NCI-H2171 treated with DMSO at 0.1 percent for 48 hours (cell line): ENCODE data around the gene TRIO.

Experiments
- DNase-seq: peaks from one replicate; lab custom pipeline; 2025; lab: John Stamatoyannopoulos, UW

The TRIO gene

DNA sequence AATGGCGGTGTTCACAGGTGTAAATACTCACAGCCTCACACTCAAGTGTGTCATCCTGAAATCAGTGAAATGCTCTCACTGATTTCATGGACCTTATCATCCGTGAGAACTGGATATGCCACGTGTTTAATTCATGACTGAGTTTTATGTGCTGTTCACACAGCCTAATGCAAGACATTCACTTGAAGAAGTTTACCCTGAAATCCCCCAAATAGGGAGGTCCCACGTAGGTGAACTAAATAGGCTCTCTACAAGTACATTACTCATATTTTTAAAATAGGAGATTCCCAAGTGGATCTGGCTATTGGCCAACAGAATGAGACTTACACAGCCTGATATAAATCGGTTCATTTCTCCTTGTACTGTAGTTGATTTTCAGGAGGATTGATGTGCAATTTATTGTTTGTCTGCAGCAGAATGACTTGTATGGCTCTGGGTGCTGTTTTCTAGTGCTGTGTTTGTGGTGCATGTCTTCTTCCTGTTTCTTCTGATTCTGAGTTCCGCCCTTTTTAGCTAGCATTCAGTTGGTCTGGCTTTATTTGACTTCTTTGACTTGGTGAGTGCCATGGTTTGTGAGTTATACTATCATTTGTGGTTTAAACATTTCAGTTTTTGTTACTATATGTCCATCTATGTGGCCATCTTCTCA is 25.1 kb downstream of the TRIO start:
- DNase-seq, result peak; percentile 44

DNA sequence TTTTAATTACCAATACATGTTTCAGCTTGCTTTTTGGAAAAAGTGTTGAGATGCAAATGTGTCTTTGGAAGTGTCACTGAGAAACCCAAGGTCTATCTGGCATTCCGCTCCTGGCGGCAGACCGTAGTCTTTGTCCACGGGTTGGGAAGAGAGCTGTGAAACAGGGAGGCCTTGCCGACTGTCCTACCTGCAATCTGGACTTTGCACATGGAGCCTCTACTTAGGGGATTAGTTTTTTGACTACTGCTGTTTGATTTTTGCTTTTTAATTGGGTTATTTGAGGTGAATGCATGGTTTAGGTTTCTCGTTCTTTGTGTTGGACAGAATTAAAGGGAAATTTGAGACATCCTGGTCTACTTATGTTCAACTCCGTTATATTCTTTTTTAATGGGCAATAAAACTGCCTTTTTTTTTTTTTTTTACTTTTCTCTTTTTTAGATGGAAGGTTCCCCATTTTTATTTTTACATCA is 25.7 kb downstream of the TRIO start:
- peak; percentile 39 for DNase-seq

DNA sequence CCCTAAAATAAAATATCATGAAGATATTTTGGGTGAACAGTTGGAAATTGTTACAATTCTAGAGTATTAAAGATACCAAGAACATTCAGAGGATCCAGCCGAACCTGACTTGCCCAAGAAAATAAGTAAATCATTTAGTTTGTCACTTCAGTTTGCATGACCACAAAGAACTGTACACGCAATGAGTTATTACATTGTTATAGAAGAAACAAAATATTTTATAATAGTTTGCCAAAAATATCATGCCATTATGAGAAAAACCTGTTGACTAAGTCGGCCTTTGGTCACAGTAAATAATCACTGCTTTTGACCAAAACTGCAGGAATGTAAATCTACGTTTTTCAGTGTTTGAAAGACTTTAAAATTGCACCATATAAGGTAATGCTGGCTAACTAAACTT is 27.9 kb downstream of the TRIO start:
- no peak for DNase-seq

DNA sequence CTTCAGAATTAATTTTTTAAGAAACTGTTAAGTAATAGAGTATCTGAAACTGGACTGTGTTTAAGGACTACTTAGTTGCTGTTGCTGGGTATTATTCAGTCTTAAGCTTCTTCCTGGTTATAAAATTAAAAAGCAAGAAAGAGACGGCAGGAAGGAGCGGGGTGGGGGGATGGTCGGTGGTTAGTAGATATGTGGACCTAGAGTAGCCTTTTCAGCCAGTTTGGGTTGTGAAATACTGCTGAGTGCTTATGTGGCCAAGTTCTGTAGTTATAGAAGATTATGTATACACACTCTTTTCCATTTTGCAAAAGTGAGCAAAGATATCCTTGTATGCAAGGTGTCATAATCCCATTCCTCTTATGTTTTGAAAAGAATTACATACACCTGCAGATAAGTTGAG is 28.5 kb downstream of the TRIO start:
- no peak for DNase-seq

DNA sequence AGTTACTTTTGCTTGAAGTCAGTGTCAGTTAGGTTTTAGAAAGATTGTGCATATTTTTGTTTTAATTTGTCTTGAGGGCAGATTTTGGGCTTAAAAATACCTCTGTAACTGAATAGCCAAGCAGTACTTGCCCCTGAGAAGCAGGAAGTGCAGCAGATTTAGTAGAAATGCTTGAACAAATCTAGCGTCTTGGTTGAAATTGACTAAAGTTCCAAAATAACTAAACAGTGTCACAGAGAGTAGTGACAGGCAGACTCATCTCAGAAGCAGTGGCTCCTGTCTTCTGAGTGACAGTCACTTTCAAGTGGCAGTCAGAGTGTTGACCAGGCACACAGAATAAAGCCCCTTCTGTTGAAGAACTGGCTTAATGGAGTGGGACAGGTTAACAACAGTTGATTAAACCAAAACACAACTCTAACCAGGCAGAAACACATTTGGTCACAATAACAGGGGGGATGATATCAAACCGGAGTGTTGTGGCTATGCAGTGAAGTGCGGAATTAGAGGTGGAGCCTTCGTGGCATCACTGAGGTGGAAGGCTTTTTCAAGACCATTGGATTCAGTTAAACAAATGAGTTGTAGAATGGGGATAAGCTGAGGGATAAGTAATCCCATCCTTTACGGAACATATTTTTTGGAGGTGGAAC is 29.1 kb downstream of the TRIO start:
- DNase-seq, result peak; percentile 22

DNA sequence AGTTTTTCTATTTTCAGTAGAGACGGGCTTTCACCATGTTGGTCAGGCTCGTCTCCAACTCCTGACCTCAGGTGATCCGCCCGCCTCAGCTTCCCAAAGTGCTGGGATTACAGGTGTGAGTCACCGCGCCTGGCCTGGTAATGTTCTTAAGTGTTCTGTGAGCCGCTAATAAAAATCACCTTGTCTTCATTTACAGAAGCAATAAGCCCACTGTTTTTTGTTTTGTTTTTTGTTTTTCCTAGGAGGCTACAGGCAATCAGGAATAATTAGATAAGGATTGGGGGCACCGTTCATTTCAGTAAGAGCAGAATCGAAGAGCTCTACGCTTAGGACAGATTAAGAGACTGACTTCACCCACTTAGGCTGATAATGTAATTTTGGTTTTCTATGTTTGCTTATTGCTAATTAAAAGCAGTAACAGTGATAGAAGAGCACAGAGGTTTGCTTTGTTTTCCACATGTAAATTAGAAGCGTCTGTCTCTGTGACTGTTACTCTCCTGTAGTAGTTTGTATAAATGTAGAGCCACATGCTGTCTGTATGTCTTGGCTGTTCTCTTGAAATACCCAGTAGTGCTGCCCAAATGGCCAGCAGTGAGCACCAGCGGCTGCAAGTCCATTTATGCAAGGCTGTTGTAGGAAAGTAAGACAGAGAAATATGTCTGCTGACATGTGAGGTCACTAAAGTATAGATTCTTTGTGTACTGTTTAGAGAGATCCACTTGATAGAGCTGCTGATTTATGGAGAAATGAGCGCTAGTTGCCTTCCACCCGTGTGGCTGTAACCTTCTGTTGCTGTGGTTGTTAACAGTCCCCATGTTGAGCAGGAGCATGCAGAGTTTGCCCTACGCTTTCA is 30.5 kb downstream of the TRIO start:
- peak; percentile 65 for DNase-seq

DNA sequence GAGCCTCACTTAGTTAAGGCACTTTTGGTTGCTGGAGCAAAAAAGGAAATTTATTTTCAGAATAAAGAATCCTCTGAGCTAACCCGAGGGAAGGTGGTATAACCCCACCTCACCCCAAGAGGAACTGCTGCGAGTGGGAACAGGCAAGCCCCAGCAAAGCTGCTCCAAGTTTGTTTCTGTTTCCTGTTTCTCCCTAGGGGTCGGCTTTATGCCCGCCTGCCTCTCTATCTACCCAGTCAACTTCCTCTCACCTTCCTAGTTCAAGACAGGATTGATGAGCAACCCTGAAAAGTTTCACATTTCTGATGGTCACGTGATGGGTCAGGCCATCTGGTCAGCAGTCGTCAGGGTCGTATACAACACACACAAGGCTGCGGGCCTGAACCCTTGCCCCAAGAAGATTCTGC is 31.1 kb downstream of the TRIO start:
- peak; percentile 70 for DNase-seq

DNA sequence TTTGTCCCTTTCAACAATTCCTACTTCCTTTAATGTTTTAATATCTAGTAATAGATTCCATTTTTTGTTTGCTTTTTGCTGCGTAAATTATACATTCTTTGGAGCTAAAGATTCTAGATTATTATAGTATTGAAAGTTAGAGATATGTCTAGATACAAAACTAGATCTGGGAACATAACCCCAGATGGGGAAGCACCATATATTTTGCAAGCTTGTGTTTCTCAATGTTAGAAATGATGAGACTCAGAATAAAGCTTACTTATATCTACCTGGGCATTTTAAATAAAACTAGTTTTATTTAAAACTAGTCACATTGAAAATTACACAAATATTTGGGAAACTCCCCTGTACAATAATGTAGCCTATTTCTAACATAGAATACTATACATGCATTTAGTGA is 32.2 kb downstream of the TRIO start:
- DNase-seq, result no peak

DNA sequence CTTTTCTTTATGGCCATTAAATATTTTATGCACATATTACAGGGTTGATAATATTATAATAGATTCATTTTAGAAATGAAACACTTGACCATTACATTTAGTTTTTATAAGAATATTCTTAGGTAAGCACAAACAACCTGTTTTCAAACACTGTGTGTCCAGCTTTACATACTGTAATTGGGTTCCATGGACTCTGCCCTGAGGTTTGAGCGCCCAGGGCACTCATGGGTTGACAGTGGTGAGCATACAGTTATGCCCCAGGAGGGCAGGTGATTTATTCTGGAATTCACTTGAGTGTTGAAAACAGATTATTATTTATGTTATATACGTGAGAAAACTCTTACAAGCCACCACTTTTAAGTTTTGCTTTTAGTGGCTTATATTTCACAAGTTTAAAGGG is 33.7 kb downstream of the TRIO start:
- DNase-seq, result no peak

DNA sequence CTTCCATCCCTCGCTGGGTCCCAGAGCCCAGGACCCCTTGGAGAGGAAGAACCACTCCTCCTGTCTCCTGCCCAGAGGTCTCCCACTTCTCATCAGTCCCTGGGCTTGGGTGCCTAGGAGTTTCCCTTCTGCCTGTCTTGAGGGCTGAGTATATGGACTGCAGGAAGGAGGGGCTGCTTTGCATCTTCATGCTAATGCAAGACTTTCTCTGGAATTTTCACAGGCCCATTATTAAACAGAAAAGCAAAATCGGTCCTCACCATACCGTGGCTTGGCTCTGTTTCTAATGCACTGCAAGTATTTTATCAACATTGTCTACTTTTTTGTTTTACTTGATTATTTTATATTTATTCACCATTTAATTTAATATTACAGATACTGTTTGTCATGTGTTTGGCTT is 34.5 kb downstream of the TRIO start:
- no peak for DNase-seq

DNA sequence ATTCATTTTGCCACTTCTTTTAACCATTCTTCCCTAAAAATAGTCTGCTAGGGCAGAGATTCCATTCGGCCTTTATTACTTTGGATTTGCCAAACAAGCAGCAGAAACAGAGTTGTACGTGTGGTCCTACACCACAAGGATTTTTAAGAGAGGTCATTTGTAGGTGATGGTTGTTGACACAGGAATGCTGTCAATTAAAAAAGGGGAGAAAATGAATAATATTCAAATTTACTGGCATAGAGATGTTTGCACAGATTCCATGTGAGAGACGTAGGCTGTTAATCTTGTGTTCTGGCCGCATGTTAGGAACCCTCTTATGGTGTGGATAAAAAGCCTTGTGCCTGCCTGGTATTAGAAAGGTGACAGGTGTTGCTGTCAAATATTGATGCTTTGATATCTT is 34.9 kb downstream of the TRIO start:
- no peak for DNase-seq

DNA sequence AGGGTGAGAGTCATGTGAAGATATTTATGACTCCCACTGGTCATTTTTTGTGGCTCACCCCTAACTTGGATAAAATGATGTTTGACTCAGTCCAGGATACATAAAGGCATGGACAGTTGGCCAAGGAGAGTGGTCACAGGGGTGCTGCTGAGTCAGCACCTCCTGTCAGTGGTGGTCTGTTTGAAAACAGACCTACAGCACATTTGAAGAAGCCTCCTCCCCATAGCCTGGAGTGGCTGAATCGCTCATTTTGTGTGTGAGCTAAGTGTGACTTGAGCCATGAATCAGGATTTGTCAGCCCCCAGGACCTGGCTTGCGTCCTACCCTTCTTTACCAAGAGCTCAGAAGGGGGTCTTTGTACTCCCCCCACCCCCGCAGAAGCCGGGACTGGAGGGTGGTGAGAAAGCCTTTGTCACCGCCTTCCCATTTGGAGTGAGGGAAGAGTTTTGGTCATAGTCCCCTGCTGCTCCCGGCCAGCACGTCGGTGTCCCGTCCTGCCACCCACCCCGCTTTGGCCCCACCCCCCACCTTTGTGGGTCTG is 35.6 kb downstream of the TRIO start:
- no peak for DNase-seq

DNA sequence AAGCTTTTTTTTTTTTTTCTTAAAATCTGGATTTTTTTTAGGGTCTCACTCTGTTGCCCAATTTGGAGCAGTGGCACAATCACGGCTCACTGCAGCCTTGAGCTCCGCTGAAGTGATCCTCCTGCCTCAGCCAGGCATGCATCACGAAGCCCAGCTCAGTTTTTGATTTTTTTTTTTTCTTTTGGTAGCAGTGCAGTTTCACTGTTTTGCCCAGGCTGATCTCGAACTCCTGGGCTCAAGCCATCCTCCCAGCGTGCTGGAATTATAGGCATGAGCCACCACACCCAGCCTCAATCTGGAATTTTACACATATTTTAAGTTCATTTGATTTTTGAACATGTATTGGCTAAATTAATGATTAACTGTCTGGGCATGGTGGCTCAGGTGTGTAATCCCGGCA is 36.3 kb downstream of the TRIO start:
- DNase-seq, result no peak

DNA sequence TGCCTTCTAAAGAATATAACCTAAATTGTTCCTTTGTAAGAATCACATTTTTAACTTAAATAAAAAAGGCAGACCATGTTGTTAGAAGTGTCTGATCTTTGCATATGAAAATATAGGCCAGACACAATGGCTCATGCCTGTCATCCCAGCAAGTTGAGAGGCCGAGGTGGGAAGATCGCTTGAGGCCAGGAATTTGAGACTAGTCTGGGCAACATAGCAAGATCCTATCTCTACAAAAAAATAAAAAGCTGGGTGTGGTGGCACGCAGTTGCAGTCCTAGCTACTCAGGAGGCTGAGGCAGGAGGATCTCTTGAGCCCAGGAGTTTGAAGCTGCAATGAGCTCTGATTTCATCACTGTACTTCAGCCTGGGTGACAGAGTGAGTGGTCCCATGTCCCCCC is 37.3 kb downstream of the TRIO start:
- DNase-seq, result no peak

DNA sequence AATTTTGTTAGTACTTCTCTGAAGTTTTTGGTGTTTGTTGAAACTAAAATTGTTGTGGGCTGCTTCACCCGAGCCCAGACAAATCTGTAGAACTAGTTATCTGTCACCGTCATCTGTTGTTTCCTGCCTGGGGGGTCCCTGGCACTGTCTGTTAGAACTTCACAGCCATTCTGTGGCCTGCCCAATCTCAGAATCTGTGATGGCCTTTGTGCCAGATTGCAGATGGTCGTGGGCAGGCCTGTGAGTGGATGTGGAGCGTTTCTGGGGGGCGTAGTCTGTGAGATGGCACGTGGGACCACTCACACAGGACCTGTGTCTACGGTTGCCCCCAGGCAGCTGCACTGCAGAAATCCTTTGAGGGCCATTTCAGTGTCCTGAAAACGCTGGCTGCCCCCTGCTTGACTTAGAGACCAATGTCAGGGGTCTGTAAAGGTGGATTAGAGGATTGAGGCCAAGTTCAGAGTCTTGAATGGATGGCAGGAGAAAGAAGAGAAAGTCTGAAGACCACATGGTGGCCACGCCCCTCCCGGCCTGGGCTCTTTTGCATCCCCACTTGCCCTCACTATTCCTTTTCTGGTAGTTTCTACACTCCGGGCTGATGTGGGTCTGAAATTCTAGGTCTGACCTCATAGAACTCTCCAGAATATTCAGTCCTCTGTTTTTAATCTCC is 38.3 kb downstream of the TRIO start:
- no peak for DNase-seq

DNA sequence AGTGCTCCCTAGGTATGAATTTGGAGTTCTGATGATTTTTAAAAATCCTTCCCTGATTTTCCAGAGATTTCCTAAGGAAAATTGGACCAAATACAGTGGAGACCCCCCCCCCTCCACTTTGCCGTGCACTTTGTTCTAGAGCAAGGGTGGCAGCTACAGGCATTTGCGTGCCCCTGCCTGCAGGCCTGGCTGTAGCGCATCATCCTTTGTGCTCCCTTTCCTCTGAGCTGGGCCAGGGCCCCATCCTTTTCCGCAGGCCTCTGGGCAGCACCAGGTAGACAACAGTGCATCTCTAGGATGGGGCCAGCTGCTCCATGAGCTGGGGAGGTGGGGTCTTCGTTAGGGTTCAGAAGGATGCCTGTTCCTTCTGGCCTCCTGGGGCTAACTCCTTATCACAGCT is 39.6 kb downstream of the TRIO start:
- DNase-seq, result no peak

DNA sequence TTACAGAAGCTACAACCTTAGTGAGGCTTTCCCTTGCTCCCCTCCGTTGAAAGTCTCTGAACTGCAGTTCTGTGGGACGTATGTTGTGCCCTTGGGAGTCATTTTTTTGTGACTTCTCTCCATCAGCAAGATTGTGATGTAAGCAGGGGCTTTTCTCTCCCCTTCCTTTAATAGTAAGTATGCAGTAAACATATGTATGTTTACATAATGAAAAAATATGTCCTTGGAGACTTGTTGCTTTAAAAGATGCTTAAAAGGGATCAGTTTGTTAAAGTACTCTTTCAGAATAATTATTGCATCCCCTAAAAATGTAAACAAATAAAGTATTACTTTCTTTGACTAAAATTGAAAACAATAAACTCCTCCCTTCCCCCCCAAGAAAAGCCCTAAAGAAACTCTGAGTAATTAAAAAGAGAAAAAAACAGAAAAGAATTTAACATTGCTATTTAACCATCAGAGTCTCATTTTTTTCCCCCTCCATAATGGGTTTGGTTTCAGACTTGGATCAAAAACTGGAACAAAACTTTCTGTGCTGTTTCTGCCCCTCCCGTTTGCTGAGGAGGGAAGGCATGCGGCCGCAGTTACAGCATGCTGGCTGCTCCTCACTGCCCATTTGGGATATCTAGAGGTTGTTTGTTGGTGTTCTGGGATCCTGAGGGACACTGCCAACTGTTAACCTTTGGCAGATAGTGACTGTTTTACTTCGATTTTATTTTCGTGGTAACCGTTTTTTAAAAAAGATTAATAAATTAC is 40.2 kb downstream of the TRIO start:
- DNase-seq, result no peak

DNA sequence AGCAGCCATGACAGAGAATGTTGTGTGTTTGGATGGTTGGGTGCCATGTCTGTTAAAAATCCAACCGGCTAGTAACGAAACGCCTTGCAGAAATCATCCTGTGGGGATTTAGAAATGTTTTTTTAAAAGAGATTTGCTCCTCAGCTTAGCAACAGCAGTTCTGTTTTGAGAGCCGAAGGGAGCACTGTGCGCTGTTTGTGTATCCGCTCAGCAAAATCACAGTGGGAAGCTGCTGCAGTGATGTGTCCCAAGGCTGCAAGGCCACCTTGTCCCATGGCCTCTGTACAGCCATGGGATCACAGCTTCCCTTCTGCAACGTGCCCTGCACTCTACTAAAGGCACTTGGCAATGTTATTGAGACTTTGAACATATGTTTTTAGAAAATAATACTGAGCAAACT is 40.9 kb downstream of the TRIO start:
- no peak for DNase-seq

DNA sequence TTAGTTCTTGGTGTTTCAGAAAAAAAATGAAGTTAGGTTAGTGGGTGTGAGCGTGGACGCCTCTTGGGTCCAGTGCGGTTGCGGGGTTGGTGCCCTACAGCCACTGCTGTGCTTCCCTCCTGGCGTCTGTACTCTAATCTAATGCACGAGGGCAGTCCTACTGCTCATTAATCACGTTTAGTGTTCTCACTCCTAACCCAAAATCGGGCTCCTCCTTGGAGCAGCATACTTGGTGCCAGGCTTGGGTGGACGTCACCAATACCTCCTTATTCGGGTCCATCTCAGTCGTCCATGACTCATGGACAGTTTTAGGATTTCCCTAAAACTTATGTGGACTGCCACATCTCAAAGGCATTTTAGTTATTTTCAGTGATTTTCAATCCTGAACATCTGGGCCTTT is 41.6 kb downstream of the TRIO start:
- DNase-seq, result no peak

DNA sequence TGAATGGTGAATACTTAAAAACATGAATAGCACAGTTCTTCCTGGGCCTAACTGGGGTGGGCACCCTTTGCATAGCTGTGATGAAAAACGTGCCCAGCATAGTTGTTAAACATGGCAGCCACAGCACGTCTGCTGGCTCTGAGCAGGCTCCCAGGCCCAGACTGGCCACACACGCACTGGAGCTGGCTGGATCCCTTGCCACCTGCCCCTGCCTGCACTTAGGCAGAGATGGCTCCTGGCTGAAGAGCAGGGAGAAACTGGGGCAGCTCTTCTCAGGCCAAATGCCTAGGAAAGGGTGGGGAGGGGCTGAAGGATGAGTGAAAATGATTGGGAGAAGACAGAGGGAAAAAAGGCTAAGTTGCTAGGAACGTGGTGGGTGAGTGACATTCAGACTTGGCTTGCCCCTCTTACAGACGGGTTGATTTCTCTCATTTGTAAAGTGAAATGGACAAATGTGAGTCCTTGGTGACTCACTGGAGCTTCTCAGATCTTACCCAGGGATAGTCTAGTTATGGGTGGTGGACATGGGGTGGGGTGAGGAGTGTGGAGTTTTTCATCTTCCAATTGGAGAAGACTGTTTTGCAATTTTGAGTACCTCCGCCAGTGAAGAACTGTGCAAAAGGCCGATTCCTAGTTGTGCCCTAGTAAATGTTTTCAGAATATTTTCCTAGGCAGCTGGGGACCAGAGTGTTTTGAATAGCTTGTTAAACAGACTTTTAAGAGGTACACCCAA is 42.4 kb downstream of the TRIO start:
- no peak for DNase-seq
